Endothelial cell of umbilical vein (primary cell): ENCODE measurements around the gene PSPC1.

Source experiments
- EZH2 ChIP-seq: IDR thresholded peaks from 2 replicates; pipeline ENCODE4 v1.6.1; 2012; ENCODE audit warnings: borderline replicate concordance, low read depth, mild to moderate bottlenecking, moderate library complexity, low read length, inconsistent platforms; ENCODE audit not compliant: severe bottlenecking
- POLR2A ChIP-seq: IDR thresholded peaks from 2 replicates; pipeline ENCODE4 v1.6.1; 2012; ENCODE audit warnings: low read depth, mild to moderate bottlenecking, control low read depth, low read length
- TF ChIP-seq, protein P1 (sequence below), 2 donors: IDR thresholded peaks; 1 replicate in 1 of 2; 2 replicates in 1 of 2; pipeline ENCODE4 v1.5.1; 2011; ENCODE audit warnings: low read length in 2 of 2, mild to moderate bottlenecking in 2 of 2, moderate library complexity in 2 of 2, control low read depth in 1 of 2, inconsistent platforms in 1 of 2, low read depth in 1 of 2; ENCODE audit not compliant: insufficient read depth in 1 of 2; ENCODE audit errors: extremely low read depth in 1 of 2
- TF ChIP-seq, protein P2 (sequence below): IDR thresholded peaks from 2 replicates; pipeline ENCODE4 v1.6.1; 2011; ENCODE audit not compliant: insufficient read depth, insufficient read length

DNA sequence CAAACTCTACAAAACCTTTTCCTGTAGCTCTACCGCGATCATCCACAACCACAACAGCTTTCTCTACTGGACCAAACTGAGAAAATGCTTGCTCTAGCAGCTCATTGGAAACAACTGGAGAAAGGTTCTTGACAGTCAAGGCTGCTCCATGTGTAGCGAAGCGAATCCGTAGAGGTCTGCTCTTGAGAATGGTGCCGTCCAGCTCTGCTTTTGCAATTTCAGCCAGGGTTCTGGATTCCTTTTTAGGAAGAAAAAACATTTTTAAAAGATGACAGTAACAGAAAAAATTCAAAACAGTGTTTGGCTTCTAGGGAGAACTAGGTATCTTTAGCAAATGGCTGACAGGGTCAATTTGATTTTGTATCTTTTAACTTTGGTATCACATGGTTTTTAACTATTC lies 10.4 kb downstream of the PSPC1 start:
- TF ChIP-seq, protein P1, sequence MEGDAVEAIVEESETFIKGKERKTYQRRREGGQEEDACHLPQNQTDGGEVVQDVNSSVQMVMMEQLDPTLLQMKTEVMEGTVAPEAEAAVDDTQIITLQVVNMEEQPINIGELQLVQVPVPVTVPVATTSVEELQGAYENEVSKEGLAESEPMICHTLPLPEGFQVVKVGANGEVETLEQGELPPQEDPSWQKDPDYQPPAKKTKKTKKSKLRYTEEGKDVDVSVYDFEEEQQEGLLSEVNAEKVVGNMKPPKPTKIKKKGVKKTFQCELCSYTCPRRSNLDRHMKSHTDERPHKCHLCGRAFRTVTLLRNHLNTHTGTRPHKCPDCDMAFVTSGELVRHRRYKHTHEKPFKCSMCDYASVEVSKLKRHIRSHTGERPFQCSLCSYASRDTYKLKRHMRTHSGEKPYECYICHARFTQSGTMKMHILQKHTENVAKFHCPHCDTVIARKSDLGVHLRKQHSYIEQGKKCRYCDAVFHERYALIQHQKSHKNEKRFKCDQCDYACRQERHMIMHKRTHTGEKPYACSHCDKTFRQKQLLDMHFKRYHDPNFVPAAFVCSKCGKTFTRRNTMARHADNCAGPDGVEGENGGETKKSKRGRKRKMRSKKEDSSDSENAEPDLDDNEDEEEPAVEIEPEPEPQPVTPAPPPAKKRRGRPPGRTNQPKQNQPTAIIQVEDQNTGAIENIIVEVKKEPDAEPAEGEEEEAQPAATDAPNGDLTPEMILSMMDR (IDR thresholded peaks at IDR 0.05; ENCODE audit: extremely low read depth in 1 of 2, insufficient read depth in 1 of 2, low read depth in 1 of 2, low read length in 2 of 2): no peak
- TF ChIP-seq EZH2: no peak
- TF ChIP-seq, protein P2, sequence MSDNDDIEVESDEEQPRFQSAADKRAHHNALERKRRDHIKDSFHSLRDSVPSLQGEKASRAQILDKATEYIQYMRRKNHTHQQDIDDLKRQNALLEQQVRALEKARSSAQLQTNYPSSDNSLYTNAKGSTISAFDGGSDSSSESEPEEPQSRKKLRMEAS: no peak
- TF ChIP-seq POLR2A: no peak
